Activated B cell treated with CpG ODN at 0.5 μM for 24 hours (primary cell): ENCODE data around the gene ITGA2B. TPM values are rescaled to one million over a fixed set of nuclear protein-coding genes. Genes with fewer than 3 reads are reported as not detected.

Source experiments
- ATAC-seq: fragments of 200-7000 bp; cut with Tn5 transposase; one replicate; pipeline ENCODE4 v1.10.0; 2021; ENCODE audit warnings: low read depth, mild to moderate bottlenecking, moderate library complexity
- CTCF ChIA-PET: fragments of 350-600 bp; sonication (Branson Sonifier 250); formaldehyde crosslinking; loops from one replicate; lab custom pipeline; 2021; ENCODE audit warnings: antibody characterized with exemption; lab: Charles Lee
- POLR2A ChIA-PET: fragments of 350-600 bp; sonication (Branson Sonifier 250); formaldehyde crosslinking; loops from one replicate; lab custom pipeline; 2021; ENCODE audit warnings: antibody characterized with exemption; lab: Charles Lee
- DNase-seq: peaks from one replicate; pipeline ENCODE4 v3.0.0; 2022
- H3K27ac Mint-ChIP-seq: one replicate; pipeline ENCODE4 v1.8.0; 2020; ENCODE audit warnings: mixed read lengths
- H3K27me3 Mint-ChIP-seq: one replicate; pipeline ENCODE4 v1.8.0; 2021; ENCODE audit warnings: mixed read lengths
- H3K36me3 Mint-ChIP-seq: one replicate; pipeline ENCODE4 v1.8.0; 2021; ENCODE audit warnings: low read depth, mixed read lengths
- H3K4me1 Mint-ChIP-seq: one replicate; pipeline ENCODE4 v1.8.0; 2021; ENCODE audit warnings: mixed read lengths
- H3K4me3 Mint-ChIP-seq: one replicate; pipeline ENCODE4 v1.8.0; 2020; ENCODE audit warnings: mild to moderate bottlenecking, mixed read lengths
- H3K9me3 Mint-ChIP-seq: one replicate; pipeline ENCODE4 v1.8.0; 2020; ENCODE audit warnings: mixed read lengths
- intact Hi-C: fragments of 100-400 bp; cut with micrococcal nuclease; formaldehyde crosslinking; loops from one replicate; pipeline ENCODE4 v1.15.1; 2024
- total RNA-seq: library from RNA; stranded (reverse); gene quantifications from 2 replicates; pipeline ENCODE4 v1.2.3, GENCODE V29; 2022
- TF ChIP-seq, protein P1 (sequence below): fragments of 200-600 bp; IDR thresholded peaks from one replicate; pipeline ENCODE4 v1.8.0; 2022; ENCODE audit warnings: antibody characterized with exemption, mild to moderate bottlenecking

The ITGA2B gene
- total RNA-seq, 1 donor from 2014 or later = not detected

DNA sequence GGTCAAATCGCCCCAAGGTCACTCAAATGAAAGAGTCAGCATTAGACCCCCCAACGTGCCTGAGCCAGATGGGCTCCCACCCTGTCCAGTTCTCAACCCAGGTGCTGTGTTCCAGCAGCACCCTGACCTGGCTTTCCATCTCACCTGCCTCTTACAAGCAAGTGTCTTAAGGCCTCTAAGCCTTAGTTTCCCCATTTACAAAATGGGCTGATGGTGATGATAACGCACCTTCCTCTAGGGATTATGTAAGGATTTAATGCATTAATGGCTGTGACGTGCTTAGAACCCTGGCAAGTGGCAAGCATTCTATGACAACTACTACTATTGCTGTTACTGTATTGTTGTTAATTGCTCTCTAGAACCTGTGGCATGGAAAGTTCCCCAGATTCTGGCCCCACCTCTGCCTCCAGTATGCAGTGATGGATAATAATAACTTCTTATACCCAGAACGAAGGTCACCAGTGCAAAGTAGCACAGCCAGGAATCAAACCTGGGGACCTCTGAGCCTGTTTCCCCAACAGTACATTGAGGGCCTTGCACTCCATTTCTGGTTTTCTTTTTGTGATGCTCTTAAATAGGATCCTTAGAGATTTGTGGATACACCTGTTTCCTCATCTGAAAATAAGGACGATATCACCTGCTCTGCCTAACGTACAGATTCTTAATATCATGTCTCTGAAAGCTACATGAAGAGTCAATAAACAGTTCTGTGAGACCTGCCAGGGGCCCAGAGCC lies 61.6 kb downstream of the ITGA2B start:
- POLR2A ChIA-PET = interaction anchor here (1.1 to 11.6 kb wide), 6 partner anchors 7 to 118 kb away, joined by 3 to 237 read pairs (median 14); partner anchors contain the start of genes GRN and UBTF
- peak overlapping the region; percentile 38 for H3K4me3 Mint-ChIP-seq

DNA sequence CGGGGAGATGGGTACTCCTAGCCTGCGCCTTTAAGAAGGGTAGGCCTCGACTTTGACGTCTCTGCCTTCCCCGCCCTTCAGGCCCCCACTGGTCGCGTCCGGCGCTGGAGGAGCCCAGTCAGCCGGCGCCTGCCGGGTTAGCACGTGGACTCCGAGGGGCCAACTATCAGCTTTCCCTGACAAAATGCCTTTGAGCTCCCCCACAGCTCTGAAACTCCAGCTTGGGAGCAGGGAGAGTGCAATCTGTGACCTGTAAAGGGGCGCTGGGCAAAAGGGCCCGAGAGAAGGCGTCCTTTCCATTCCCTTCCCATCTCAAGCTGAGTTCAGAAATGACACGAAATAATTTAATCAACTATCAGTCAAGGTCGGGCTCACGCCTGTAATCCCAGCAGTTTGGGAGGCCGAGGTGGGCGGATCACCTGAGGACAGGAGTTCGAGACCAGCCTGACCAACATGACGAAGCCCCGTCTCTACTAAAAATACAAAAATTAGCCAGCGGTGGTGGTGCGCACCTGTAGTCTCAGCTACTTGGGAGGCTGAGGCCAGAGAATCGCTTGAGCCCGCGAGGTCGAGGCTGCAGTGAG lies 62.5 kb downstream of the ITGA2B start:
- peak; percentile 82 for DNase-seq
- TF ChIP-seq, protein P1, sequence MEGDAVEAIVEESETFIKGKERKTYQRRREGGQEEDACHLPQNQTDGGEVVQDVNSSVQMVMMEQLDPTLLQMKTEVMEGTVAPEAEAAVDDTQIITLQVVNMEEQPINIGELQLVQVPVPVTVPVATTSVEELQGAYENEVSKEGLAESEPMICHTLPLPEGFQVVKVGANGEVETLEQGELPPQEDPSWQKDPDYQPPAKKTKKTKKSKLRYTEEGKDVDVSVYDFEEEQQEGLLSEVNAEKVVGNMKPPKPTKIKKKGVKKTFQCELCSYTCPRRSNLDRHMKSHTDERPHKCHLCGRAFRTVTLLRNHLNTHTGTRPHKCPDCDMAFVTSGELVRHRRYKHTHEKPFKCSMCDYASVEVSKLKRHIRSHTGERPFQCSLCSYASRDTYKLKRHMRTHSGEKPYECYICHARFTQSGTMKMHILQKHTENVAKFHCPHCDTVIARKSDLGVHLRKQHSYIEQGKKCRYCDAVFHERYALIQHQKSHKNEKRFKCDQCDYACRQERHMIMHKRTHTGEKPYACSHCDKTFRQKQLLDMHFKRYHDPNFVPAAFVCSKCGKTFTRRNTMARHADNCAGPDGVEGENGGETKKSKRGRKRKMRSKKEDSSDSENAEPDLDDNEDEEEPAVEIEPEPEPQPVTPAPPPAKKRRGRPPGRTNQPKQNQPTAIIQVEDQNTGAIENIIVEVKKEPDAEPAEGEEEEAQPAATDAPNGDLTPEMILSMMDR = no peak
- Mint-ChIP-seq H3K27me3 (no peaks in the 10 kb centered on the region), H3K36me3 (peaks cover 12% of the 10 kb centered on the region), H3K9me3 (no peaks in the 10 kb centered on the region), H3K4me3 (peak overlapping the region; percentile 75), H3K4me1 (peaks cover 42% of the 10 kb centered on the region), H3K27ac (peak overlapping the region; percentile 77)
- ATAC-seq = peak; percentile 68
- POLR2A ChIA-PET = interaction anchor here (0.6 to 11.6 kb wide), 19 partner anchors 8 to 204 kb away, joined by 3 to 237 read pairs (median 6); partner anchors contain the start of genes ATXN7L3, GRN, HDAC5 and RUNDC3A
- intact Hi-C loops = loop anchor here (5.0 kb wide), 2 partner anchors 205 to 230 kb away; partner anchors contain the start of genes FZD2 and HDAC5
- CTCF ChIA-PET = interaction anchor here (0.6 to 1.1 kb wide), 7 partner anchors 19 to 117 kb away, joined by 3 to 7 read pairs (median 4); no protein-coding TSS in a partner anchor

More for the DNA sequence above, 61.6 kb downstream of the ITGA2B start:
- Mint-ChIP-seq H3K9me3 (no peaks in the 10 kb centered on the region), H3K27ac (peak overlapping the region; percentile 35), H3K27me3 (no peaks in the 10 kb centered on the region), H3K36me3 (peaks cover 7% of the 10 kb centered on the region), H3K4me1 (peaks cover 40% of the 10 kb centered on the region)
- DNase-seq = no peak
- CTCF ChIA-PET = interaction anchor here (0.9 to 4.6 kb wide), 5 partner anchors 23 to 139 kb away, joined by 3 to 45 read pairs (median 4); no protein-coding TSS in a partner anchor
- ATAC-seq = no peak
- TF ChIP-seq, protein P1 = no peak
- intact Hi-C loops = loop anchor here (5.0 kb wide), 2 partner anchors 206 to 229 kb away; partner anchors contain the start of genes FZD2 and HDAC5

DNA sequence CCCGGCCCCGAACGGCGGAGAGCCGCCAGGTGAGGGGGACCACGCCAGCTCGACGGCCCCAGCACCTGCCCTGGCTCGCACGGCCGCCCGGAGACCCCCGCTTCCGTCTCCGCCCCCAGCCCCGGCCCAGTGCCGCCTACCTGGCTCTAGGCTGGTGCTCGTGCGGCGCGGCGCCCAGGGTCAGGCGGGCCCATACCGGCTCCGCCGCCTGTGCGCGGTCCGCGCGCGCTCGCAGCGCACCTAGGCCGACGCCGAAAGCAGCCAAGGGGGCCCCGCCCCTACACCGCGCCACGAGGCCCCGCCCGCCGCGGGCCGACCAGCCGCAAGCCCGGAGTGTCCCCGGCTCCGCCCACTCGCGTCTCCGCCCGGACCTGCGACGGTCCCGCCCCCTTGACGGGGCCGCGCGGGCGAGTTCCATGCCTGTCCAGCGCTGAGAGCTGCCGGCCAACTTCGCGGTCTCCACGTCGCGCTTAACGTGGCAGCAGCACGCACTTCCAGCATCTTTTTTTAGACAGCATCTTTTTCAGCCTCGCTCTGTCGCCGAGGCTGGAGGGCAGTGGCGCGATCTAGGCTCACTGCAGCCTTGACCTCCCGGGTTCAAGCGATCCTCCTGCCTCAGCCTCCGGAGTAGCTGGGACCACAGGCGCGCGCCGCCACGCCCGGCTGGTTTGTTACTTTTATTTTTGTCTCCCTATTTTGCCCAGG lies 64.7 kb downstream of the ITGA2B start, which contains the start of gene SLC25A39:
TSS of gene SLC25A39 (minus strand) at position 253 of the 705 bp plus-strand sequence. CDS start 1,261 bp downstream, outside the sequence.
- H3K27me3 Mint-ChIP-seq = no peaks in the 10 kb centered on the region
- ATAC-seq (peak; percentile 74), DNase-seq (peak; percentile 99)
- POLR2A ChIA-PET = interaction anchor here (0.6 to 11.6 kb wide), 13 partner anchors 8 to 300 kb away, joined by 3 to 237 read pairs (median 8); partner anchors contain the start of genes ATXN7L3, FAM171A2, GRN and HDAC5
- H3K4me3 Mint-ChIP-seq = peak within 1 kb of the TSS; percentile 91
- peaks cover 33% of the 10 kb centered on the region for H3K4me1 Mint-ChIP-seq
- peak within 1 kb of the TSS; percentile 96 for H3K27ac Mint-ChIP-seq
- intact Hi-C loops = loop anchor here (1.0 to 5.0 kb wide), 12 partner anchors 16 to 258 kb away; partner anchors contain the start of genes FZD2, G6PC3, GRN and HDAC5
- peaks cover 34% of the 10 kb centered on the region for H3K36me3 Mint-ChIP-seq
- CTCF ChIA-PET = interaction anchor here (0.9 to 2.6 kb wide), 4 partner anchors 21 to 115 kb away, joined by 3 to 7 read pairs (median 4); no protein-coding TSS in a partner anchor
- no peaks in the 10 kb centered on the region for H3K9me3 Mint-ChIP-seq
- TF ChIP-seq, protein P1 = no peak

DNA sequence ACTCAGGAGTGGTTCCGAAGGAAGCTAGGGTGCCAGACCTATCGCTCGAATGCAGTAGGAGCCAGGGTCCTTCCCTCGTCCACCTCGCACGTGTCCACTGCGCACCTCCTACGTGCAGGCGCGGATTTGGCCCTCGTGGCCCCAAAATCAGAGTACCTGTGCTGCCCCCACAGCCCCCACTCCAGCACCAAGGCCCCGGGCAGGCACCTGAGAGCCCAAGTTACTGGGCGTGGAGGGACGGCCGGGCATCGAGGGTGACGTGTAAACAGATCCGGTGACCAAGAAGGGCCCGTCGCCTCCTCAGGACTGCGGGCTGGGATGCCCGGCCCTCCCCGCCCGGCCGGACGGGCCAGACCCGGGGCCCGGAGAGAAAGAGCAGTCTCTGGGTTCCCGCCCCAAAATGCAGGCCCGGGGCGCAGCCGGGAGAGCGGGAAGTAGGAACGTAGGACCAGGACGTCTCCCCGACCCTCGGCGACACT lies 65.3 kb downstream of the ITGA2B start:
- ChIA-PET POLR2A (interaction anchor here (0.6 to 11.6 kb wide), 11 partner anchors 9 to 300 kb away, joined by 3 to 237 read pairs (median 10); partner anchors contain the start of genes ATXN7L3, FAM171A2, GRN and HDAC5), CTCF (interaction anchor here (0.9 to 2.6 kb wide), 2 partner anchors 31 to 114 kb away, joined by 4 to 7 read pairs; no protein-coding TSS in a partner anchor)
- peaks cover 33% of the 10 kb centered on the region for H3K4me1 Mint-ChIP-seq
- DNase-seq = no peak
- H3K27ac Mint-ChIP-seq = no peak overlapping the region
- peaks cover 40% of the 10 kb centered on the region for H3K36me3 Mint-ChIP-seq
- no peaks in the 10 kb centered on the region for H3K9me3 Mint-ChIP-seq
- intact Hi-C loops = loop anchor here (1.0 to 2.0 kb wide), 7 partner anchors 16 to 253 kb away; partner anchors contain the start of genes G6PC3, GRN, RUNDC3A and TMUB2
- peak overlapping the region; percentile 81 for H3K4me3 Mint-ChIP-seq
- no peak for ATAC-seq
- no peaks in the 10 kb centered on the region for H3K27me3 Mint-ChIP-seq
- TF ChIP-seq, protein P1 = no peak
